ENCODE data around the gene ZNF750. TPM values are rescaled to one million over a fixed set of nuclear protein-coding genes. Genes with fewer than 3 reads are reported as not detected.
A peak's percentile ranks its signal among the peaks of the same experiment; 100 is the strongest.

The ZNF750 gene
- total and polyA plus RNA-seq, 2 of the 13 experiments (the other 11 are each of a cell fraction or from before 2014, with no cell fraction given): not detected

GRCh38 chr17:82888583-82889495 lies 49.0 kb upstream of the ZNF750 start (continued):
- no peak for TF ChIP-seq REST (IDR thresholded peaks at IDR 0.05; ENCODE audit: borderline replicate concordance in 1 of 2, low read depth in 1 of 2, low read length in 2 of 2)
- TF ChIP-seq ZBTB1 (CRISPR knock-in tag; IDR thresholded peaks at IDR 0.05; ENCODE audit: borderline replicate concordance): no peak
- TF ChIP-seq ZNF878 (CRISPR knock-in tag; IDR thresholded peaks at IDR 0.05): 0 out of 2 replicates have a peak, but pooled peaks have one; percentile 76
- TF ChIP-seq RFXANK (CRISPR knock-in tag; IDR thresholded peaks at IDR 0.05): no peak
- TF ChIP-seq ZNF264 (CRISPR knock-in tag; IDR thresholded peaks at IDR 0.05): no peak
- no peak for TF ChIP-seq TFDP2 (CRISPR knock-in tag; IDR thresholded peaks at IDR 0.05)
- peak; percentile 14; the same call in 1 of the 2 replicates for TF ChIP-seq ZNF335 (CRISPR knock-in tag; IDR thresholded peaks at IDR 0.05)
- TF ChIP-seq SMYD3 (CRISPR knock-in tag; IDR thresholded peaks at IDR 0.05): no peak
- no peak for TF ChIP-seq ZNF484 (CRISPR knock-in tag; IDR thresholded peaks at IDR 0.05; ENCODE audit: borderline replicate concordance, low read depth)
- peak; percentile 95 for TF ChIP-seq ZBTB38 (CRISPR knock-in tag; IDR thresholded peaks at IDR 0.05)
- peak; percentile 43; the same call in 1 of the 2 replicates for TF ChIP-seq GABPB1 (CRISPR knock-in tag; IDR thresholded peaks at IDR 0.05)
- TF ChIP-seq ZNF318 (CRISPR knock-in tag; IDR thresholded peaks at IDR 0.05): no peak; the same call in 1 of the 2 replicates
- no peak for TF ChIP-seq THRA (CRISPR knock-in tag; IDR thresholded peaks at IDR 0.05; ENCODE audit: borderline replicate concordance)
